Skin epidermis (tissue), 12 donors: ENCODE data around the gene CTCFL.

ENCODE experiments used
- H3K27ac ChIP-seq, 21 experiments: fragments of 200-600 bp; sonication (generic) in 11 of 21; one replicate each; pipeline ENCODE4 v1.5.0; 2020; ENCODE audit warnings: mild to moderate bottlenecking in 3 of 21, inconsistent platforms in 2 of 21, moderate library complexity in 2 of 21
- H3K4me3 ChIP-seq, 7 experiments: fragments of 200-600 bp; sonication (generic) in 2 of 7; one replicate each; pipeline ENCODE4 v1.5.0; 2020; ENCODE audit warnings: inconsistent platforms in 2 of 7, mild to moderate bottlenecking in 2 of 7, moderate library complexity in 1 of 7

The CTCFL gene

GRCh38 chr20:57524511-57525176 lies at the start of gene CTCFL:
Gene CTCFL, minus strand, starts transcription at chr20:57525140. Its CDS starts 935 bp downstream, at chr20:57524205.
- no peak within 1 kb of the TSS for H3K4me3 ChIP-seq
- H3K27ac ChIP-seq = no peak within 1 kb of the TSS

- H3K4me3 ChIP-seq = no peak overlapping the region
- H3K27ac ChIP-seq = no peak overlapping the region
These were observed 49.0 kb upstream of the CTCFL start for GRCh38 chr20:57573894-57574293.

GRCh38 chr20:57573242-57573641 lies 48.3 kb upstream of the CTCFL start:
- no peak overlapping the region for H3K4me3 ChIP-seq
- no peak overlapping the region for H3K27ac ChIP-seq

- H3K4me3 ChIP-seq = no peak overlapping the region
- H3K27ac ChIP-seq = no peak overlapping the region
These were observed 47.0 kb upstream of the CTCFL start for GRCh38 chr20:57571782-57572416.

GRCh38 chr20:57570920-57571319 lies 46.0 kb upstream of the CTCFL start:
- Histone ChIP-seq H3K4me3 (no peak overlapping the region), H3K27ac (no peak overlapping the region)

GRCh38 chr20:57570145-57570850 lies 45.4 kb upstream of the CTCFL start:
- Histone ChIP-seq H3K27ac (no peak overlapping the region), H3K4me3 (no peak overlapping the region)

- H3K27ac ChIP-seq = no peak overlapping the region
- H3K4me3 ChIP-seq = no peak overlapping the region
These were observed 44.0 kb upstream of the CTCFL start for GRCh38 chr20:57568960-57569359.

- no peak overlapping the region for H3K27ac ChIP-seq
These were observed 43.4 kb upstream of the CTCFL start for GRCh38 chr20:57568088-57568896.

GRCh38 chr20:57567471-57568079 lies 42.6 kb upstream of the CTCFL start:
- H3K4me3 ChIP-seq = no peak overlapping the region
- no peak overlapping the region for H3K27ac ChIP-seq

More at GRCh38 chr20:57568088-57568896, 43.4 kb upstream of the CTCFL start:
- no peak overlapping the region for H3K4me3 ChIP-seq

- no peak overlapping the region for H3K27ac ChIP-seq
These were observed 42.0 kb upstream of the CTCFL start for GRCh38 chr20:57566803-57567459.

GRCh38 chr20:57566399-57566798 lies 41.5 kb upstream of the CTCFL start:
- H3K27ac ChIP-seq = no peak overlapping the region
- H3K4me3 ChIP-seq = no peak overlapping the region

More at GRCh38 chr20:57566803-57567459, 42.0 kb upstream of the CTCFL start:
- H3K4me3 ChIP-seq = no peak overlapping the region

GRCh38 chr20:57564951-57565642 lies 40.2 kb upstream of the CTCFL start:
- no peak overlapping the region for H3K4me3 ChIP-seq
- no peak overlapping the region for H3K27ac ChIP-seq

GRCh38 chr20:57564180-57564802 lies 39.4 kb upstream of the CTCFL start:
- Histone ChIP-seq H3K4me3 (no peak overlapping the region), H3K27ac (no peak overlapping the region)

- Histone ChIP-seq H3K27ac (no peak overlapping the region), H3K4me3 (no peak overlapping the region)
These were observed 38.6 kb upstream of the CTCFL start for GRCh38 chr20:57563522-57563921.

GRCh38 chr20:57562541-57563465 lies 37.9 kb upstream of the CTCFL start:
- Histone ChIP-seq H3K4me3 (no peak overlapping the region), H3K27ac (no peak overlapping the region)

- Histone ChIP-seq H3K4me3 (no peak overlapping the region), H3K27ac (no peak overlapping the region)
These were observed 36.7 kb upstream of the CTCFL start for GRCh38 chr20:57561356-57562279.
